ENCODE data around the gene SPHK2.

Gene SPHK2

DNA sequence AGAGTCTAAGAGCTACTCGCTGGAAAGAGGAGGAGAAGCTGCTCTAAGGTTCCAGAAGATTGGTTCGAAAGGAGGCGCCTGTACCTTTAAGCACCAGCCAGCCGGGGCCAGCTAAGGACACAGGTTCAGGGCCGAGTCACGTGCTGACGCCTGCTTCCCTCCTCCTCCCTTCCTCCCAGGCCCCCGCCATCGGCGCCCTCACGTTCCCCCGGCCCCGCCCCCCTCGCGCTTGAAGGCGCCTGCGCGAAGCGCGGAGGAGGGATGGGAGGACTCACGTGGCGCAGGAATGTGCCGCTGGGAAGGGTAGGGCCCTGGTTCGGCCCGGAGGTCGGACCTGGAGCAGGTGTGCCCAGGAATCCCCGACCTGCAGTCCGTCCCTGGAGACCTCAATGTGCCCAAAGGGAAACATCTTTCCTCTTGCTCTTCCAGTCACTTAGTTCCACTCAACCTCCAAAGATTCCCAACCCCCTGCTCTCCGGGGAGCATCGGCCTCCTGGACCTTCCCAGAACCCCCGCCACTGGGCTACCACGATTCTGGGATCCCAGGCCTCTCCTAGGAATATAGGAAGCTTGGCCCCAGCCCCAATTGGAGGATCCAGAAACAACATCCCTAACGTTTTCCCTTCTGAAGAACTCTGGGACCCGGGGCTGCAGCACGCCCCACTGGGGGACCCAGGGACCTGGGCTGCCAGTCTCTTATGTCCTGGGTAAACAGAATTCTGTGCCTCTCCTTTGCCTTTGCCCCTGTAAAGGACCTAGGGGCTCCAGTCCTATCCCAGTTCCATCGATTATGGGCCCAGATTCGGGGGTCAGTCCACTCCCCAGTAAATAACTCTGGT, 15.3 kb downstream of the SPHK2 start (continued):
- TF ChIP-seq ZNF26 (tag by site-specific recombination; IDR thresholded peaks at IDR 0.05) (no peak), ZNF510 (tag by site-specific recombination; IDR thresholded peaks at IDR 0.05; ENCODE audit: insufficient replicate concordance) (no peak), ZNF341 (tag by site-specific recombination; IDR thresholded peaks at IDR 0.05; ENCODE audit: low read depth) (peak; percentile 78), ZNF423 (tag by site-specific recombination; IDR thresholded peaks at IDR 0.05) (peak; percentile 53; the same call in 1 of the 2 replicates), ZNF660 (tag by site-specific recombination; IDR thresholded peaks at IDR 0.05) (0 out of 2 replicates have a peak, but pooled peaks have one; percentile 10), PRDM10 (tag by site-specific recombination; IDR thresholded peaks at IDR 0.05) (peak; percentile 99), ZNF610 (tag by site-specific recombination; IDR thresholded peaks at IDR 0.05; ENCODE audit: borderline replicate concordance) (no peak), ZNF157 (tag by site-specific recombination; IDR thresholded peaks at IDR 0.05) (no peak), CTCF (tag by site-specific recombination; IDR thresholded peaks at IDR 0.05) (no peak), HOXC10 (CRISPR knock-in tag; IDR thresholded peaks at IDR 0.05) (no peak), ZNF391 (tag by site-specific recombination; IDR thresholded peaks at IDR 0.05; ENCODE audit: borderline replicate concordance, low read depth) (0 out of 2 replicates have a peak, but pooled peaks have one; percentile 16), ZNF677 (tag by site-specific recombination; IDR thresholded peaks at IDR 0.05) (no peak), ZNF140 (tag by site-specific recombination; IDR thresholded peaks at IDR 0.05) (no peak), BCL11B (tag by site-specific recombination; IDR thresholded peaks at IDR 0.05; ENCODE audit: low read depth) (peak; percentile 91), GLI4 (tag by site-specific recombination; IDR thresholded peaks at IDR 0.05) (0 out of 2 replicates have a peak, but pooled peaks have one; percentile 27), YY2 (tag by site-specific recombination; IDR thresholded peaks at IDR 0.05) (peak; percentile 66), ZNF24 (tag by site-specific recombination; IDR thresholded peaks at IDR 0.05) (peak; percentile 87), ZBTB20 (tag by site-specific recombination; IDR thresholded peaks at IDR 0.05) (peak; percentile 84), ZNF704 (tag by site-specific recombination; IDR thresholded peaks at IDR 0.05) (no peak), ZNF223 (tag by site-specific recombination; IDR thresholded peaks at IDR 0.05) (peak; percentile 64; the same call in 1 of the 2 replicates), PRDM4 (tag by site-specific recombination; IDR thresholded peaks at IDR 0.05) (peak; percentile 57), ZFP37 (tag by site-specific recombination; IDR thresholded peaks at IDR 0.05) (0 out of 2 replicates have a peak, but pooled peaks have one; percentile 20), ZNF600 (tag by site-specific recombination; IDR thresholded peaks at IDR 0.05) (peak; percentile 89; the same call in 1 of the 2 replicates), ZNF571 (tag by site-specific recombination; IDR thresholded peaks at IDR 0.05) (no peak), ZNF426 (tag by site-specific recombination; IDR thresholded peaks at IDR 0.05) (no peak)
- TF ChIP-seq, protein P1, sequence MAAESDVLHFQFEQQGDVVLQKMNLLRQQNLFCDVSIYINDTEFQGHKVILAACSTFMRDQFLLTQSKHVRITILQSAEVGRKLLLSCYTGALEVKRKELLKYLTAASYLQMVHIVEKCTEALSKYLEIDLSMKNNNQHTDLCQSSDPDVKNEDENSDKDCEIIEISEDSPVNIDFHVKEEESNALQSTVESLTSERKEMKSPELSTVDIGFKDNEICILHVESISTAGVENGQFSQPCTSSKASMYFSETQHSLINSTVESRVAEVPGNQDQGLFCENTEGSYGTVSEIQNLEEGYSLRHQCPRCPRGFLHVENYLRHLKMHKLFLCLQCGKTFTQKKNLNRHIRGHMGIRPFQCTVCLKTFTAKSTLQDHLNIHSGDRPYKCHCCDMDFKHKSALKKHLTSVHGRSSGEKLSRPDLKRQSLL (tag by site-specific recombination; IDR thresholded peaks at IDR 0.05): no peak
- TF ChIP-seq, protein P2, sequence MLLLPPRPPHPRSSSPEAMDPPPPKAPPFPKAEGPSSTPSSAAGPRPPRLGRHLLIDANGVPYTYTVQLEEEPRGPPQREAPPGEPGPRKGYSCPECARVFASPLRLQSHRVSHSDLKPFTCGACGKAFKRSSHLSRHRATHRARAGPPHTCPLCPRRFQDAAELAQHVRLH (tag by site-specific recombination; IDR thresholded peaks at IDR 0.05): peak; percentile 84

All from HEK293 (cell line).